Measurements from ENCODE around the gene RGL2.

- TF ChIP-seq CTCF (IDR thresholded peaks at IDR 0.05; ENCODE audit: poor library complexity) (no peak), EZH2 (IDR thresholded peaks at IDR 0.05; ENCODE audit: borderline replicate concordance) (no peak), EZH2phosphoT487 (IDR thresholded peaks at IDR 0.05; ENCODE audit: low read depth, severe bottlenecking, unreplicated experiment) (no peak)
Observed at GRCh38 chr6:33347816-33348215, 49.1 kb upstream of the RGL2 start.
